Measurements from ENCODE around the gene ZFYVE1. TPM values are rescaled to one million over a fixed set of nuclear protein-coding genes. Genes with fewer than 3 reads are reported as not detected.

Gene ZFYVE1
- total RNA-seq, 1 donor from 2014 or later = 14.3 TPM

GRCh38 chr14:72929316-72930080 lies 97.4 kb downstream of the ZFYVE1 start:
- H3K4me1 Mint-ChIP-seq = peaks cover 15% of the 10 kb centered on the region
- H3K4me3 Mint-ChIP-seq = peak overlapping the region; percentile 31
- no peaks in the 10 kb centered on the region for H3K36me3 Mint-ChIP-seq (ENCODE audit: low read depth)
- DNase-seq (ENCODE audit: low read depth, low spot score) = no peak
- no peak for TF ChIP-seq CTCF (conservative IDR thresholded peaks at IDR 0.05)
- H3K9me3 Mint-ChIP-seq = no peaks in the 10 kb centered on the region
- no peak overlapping the region for H3K27ac Mint-ChIP-seq (ENCODE audit: unreplicated experiment)
- peaks cover 4% of the 10 kb centered on the region for H3K27me3 Mint-ChIP-seq (ENCODE audit: low read depth)

DNA sequence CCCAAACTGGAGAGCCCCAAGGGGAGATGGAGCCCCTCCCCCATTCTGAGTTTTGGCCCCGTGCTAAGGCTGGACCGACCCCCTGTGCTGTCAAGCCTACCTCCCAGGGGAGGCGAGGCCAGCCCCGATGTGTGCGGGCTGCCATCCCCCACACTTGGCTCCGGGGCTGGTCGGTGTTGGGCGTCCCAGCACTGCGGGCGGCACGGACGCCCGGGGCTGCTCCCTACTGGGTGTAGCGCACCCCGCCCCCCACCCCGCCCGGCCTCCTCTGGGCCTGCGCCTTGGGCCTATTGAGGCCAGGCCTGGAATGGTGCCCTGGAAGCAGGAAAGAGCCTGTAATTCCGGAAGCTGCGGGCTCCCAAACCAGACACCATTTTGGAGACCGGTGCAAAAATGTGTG lies 98.0 kb downstream of the ZFYVE1 start:
- H3K4me3 Mint-ChIP-seq = no peak overlapping the region
- H3K4me1 Mint-ChIP-seq = peaks cover 15% of the 10 kb centered on the region
- H3K27me3 Mint-ChIP-seq (ENCODE audit: low read depth) = peaks cover 8% of the 10 kb centered on the region
- TF ChIP-seq CTCF (conservative IDR thresholded peaks at IDR 0.05) = no peak
- no peak overlapping the region for H3K27ac Mint-ChIP-seq (ENCODE audit: unreplicated experiment)
- no peaks in the 10 kb centered on the region for H3K36me3 Mint-ChIP-seq (ENCODE audit: low read depth)
- H3K9me3 Mint-ChIP-seq = no peaks in the 10 kb centered on the region
- DNase-seq (ENCODE audit: low read depth, low spot score) = no peak

- H3K27ac Mint-ChIP-seq (ENCODE audit: unreplicated experiment) = peak within 1 kb of the TSS; percentile 71
- DNase-seq (ENCODE audit: low read depth, low spot score) = peak; percentile 88
- H3K36me3 Mint-ChIP-seq (ENCODE audit: low read depth) = no peaks in the 10 kb centered on the region
- TF ChIP-seq CTCF (conservative IDR thresholded peaks at IDR 0.05) = no peak
- H3K9me3 Mint-ChIP-seq = no peaks in the 10 kb centered on the region
- peaks cover 15% of the 10 kb centered on the region for H3K4me1 Mint-ChIP-seq
- peaks cover 10% of the 10 kb centered on the region for H3K27me3 Mint-ChIP-seq (ENCODE audit: low read depth)
- H3K4me3 Mint-ChIP-seq = peak within 1 kb of the TSS; percentile 99
Measured at GRCh38 chr14:72926292-72927028, 100.4 kb downstream of the ZFYVE1 start, which contains the start of gene DCAF4. Gene DCAF4 (plus strand): TSS chr14:72926464. CDS start chr14:72937979, 11,515 bp downstream.

GRCh38 chr14:72925815-72926291 lies 101.1 kb downstream of the ZFYVE1 start:
- no peak for DNase-seq (ENCODE audit: low read depth, low spot score)
- TF ChIP-seq CTCF (conservative IDR thresholded peaks at IDR 0.05) = no peak
- H3K36me3 Mint-ChIP-seq (ENCODE audit: low read depth) = no peaks in the 10 kb centered on the region
- no peaks in the 10 kb centered on the region for H3K9me3 Mint-ChIP-seq
- H3K4me3 Mint-ChIP-seq = peak overlapping the region; percentile 99
- H3K4me1 Mint-ChIP-seq = peaks cover 15% of the 10 kb centered on the region
- H3K27me3 Mint-ChIP-seq (ENCODE audit: low read depth) = peaks cover 16% of the 10 kb centered on the region
- no peak overlapping the region for H3K27ac Mint-ChIP-seq (ENCODE audit: unreplicated experiment)

DNA sequence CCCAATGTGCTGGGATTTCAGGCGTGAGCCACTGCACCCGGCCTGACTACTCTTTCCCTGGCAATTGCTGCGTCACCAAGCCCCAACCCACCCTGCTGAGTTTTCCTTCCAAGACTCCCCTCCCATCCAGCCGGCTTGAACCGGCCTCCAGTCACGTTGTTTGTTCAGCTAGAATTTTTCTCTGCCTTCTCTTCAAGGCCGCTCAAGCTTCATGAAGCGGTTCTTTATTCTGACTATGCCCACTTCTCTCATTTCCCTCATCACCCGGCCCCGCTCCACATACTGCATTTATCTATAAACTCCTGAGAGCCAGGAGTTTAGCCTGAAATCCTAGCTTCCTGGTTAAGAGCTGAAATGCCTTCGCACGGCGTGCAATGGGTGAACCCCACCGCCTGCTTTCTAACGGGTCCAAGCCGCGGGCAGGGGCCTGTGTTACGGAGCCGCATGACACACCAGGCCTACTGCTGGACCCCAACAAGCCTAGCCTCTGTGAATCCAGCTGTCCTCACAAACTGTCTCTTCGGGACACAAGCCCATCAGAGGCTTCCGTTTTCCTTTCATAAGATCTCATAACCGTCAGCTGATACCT lies 101.6 kb downstream of the ZFYVE1 start:
- peaks cover 18% of the 10 kb centered on the region for H3K27me3 Mint-ChIP-seq (ENCODE audit: low read depth)
- H3K9me3 Mint-ChIP-seq = no peaks in the 10 kb centered on the region
- peak overlapping the region; percentile 99 for H3K4me3 Mint-ChIP-seq
- no peak for DNase-seq (ENCODE audit: low read depth, low spot score)
- H3K4me1 Mint-ChIP-seq = peaks cover 15% of the 10 kb centered on the region
- no peak for TF ChIP-seq CTCF (conservative IDR thresholded peaks at IDR 0.05)
- no peaks in the 10 kb centered on the region for H3K36me3 Mint-ChIP-seq (ENCODE audit: low read depth)
- no peak overlapping the region for H3K27ac Mint-ChIP-seq (ENCODE audit: unreplicated experiment)
